ENCODE data around the gene ELMOD2.
"Not testable (repeated sequence)": the region's sequence is repeated elsewhere in the genome, so short reads cannot be mapped to it uniquely, and the experiment has no call there.

The ELMOD2 gene

GRCh38 chr4:140523857-140524742 is at the start of gene ELMOD2:
Gene ELMOD2, plus strand, starts transcription at chr4:140524168. Its CDS starts 1,261 bp downstream, at chr4:140525429.
- peak; percentile 100 for FAIRE-seq

GRCh38 chr4:140483445-140483844 is 40.5 kb upstream of the ELMOD2 start:
- no peak for FAIRE-seq

More at GRCh38 chr4:140523857-140524742, at the start of gene ELMOD2:
- peak; percentile 94 for DNase-seq (ENCODE audit: insufficient read length, low spot score)

GRCh38 chr4:140485939-140486338 is 38.0 kb upstream of the ELMOD2 start:
- DNase-seq (ENCODE audit: insufficient read length, low spot score) (no peak), FAIRE-seq (no peak)

More at GRCh38 chr4:140483445-140483844, 40.5 kb upstream of the ELMOD2 start:
- DNase-seq (ENCODE audit: insufficient read length, low spot score): no peak

- no peak for DNase-seq (ENCODE audit: insufficient read length, low spot score)
- no peak for FAIRE-seq
Measured at GRCh38 chr4:140497405-140497746, 26.6 kb upstream of the ELMOD2 start.

- DNase-seq (ENCODE audit: insufficient read length, low spot score): no peak
- FAIRE-seq: no peak
Measured at GRCh38 chr4:140497747-140498636, 26.0 kb upstream of the ELMOD2 start, which contains the start of gene MGAT4D. Gene MGAT4D, minus strand, starts transcription at chr4:140498293. Its CDS starts 71 bp downstream, at chr4:140498222.

- no peak for FAIRE-seq
- DNase-seq (ENCODE audit: insufficient read length, low spot score): no peak
Measured at GRCh38 chr4:140499391-140499790, 24.6 kb upstream of the ELMOD2 start.

- DNase-seq (ENCODE audit: insufficient read length, low spot score) (no peak), FAIRE-seq (no peak)
Measured at GRCh38 chr4:140504261-140504660, 19.7 kb upstream of the ELMOD2 start.

GRCh38 chr4:140513765-140514164 is 10.2 kb upstream of the ELMOD2 start:
- FAIRE-seq; DNase-seq (ENCODE audit: insufficient read length, low spot score): not testable (repeated sequence)

- FAIRE-seq (no peak), DNase-seq (ENCODE audit: insufficient read length, low spot score) (no peak)
Measured at GRCh38 chr4:140515423-140515822, 8.5 kb upstream of the ELMOD2 start.

- DNase-seq (ENCODE audit: insufficient read length, low spot score) (no peak), FAIRE-seq (no peak)
Measured at GRCh38 chr4:140523370-140523856, 555 bp upstream of the ELMOD2 start.

- FAIRE-seq (no peak), DNase-seq (ENCODE audit: insufficient read length, low spot score) (no peak)
Measured at GRCh38 chr4:140529434-140529833, 5.5 kb downstream of the ELMOD2 start.

GRCh38 chr4:140533951-140534480 is 10.0 kb downstream of the ELMOD2 start:
- DNase-seq (ENCODE audit: insufficient read length, low spot score): no peak
- FAIRE-seq: no peak

GRCh38 chr4:140556372-140557085 is 32.6 kb downstream of the ELMOD2 start:
- DNase-seq (ENCODE audit: insufficient read length, low spot score) (peak; percentile 21), FAIRE-seq (peak; percentile 84)

- FAIRE-seq: no peak
- no peak for DNase-seq (ENCODE audit: insufficient read length, low spot score)
Measured at GRCh38 chr4:140557831-140558435, 34.0 kb downstream of the ELMOD2 start.

GRCh38 chr4:140559696-140560095 is 35.7 kb downstream of the ELMOD2 start:
- DNase-seq (ENCODE audit: insufficient read length, low spot score) (no peak), FAIRE-seq (no peak)

GRCh38 chr4:140568507-140569306 is 44.7 kb downstream of the ELMOD2 start, which contains the start of gene UCP1:
Gene UCP1, minus strand, starts transcription at chr4:140568961. Its CDS starts 232 bp downstream, at chr4:140568729.
- no peak for DNase-seq (ENCODE audit: insufficient read length, low spot score)
- FAIRE-seq: no peak

- DNase-seq (ENCODE audit: insufficient read length, low spot score) (no peak), FAIRE-seq (no peak)
Measured at GRCh38 chr4:140569307-140569638, 45.3 kb downstream of the ELMOD2 start.

- FAIRE-seq (no peak), DNase-seq (ENCODE audit: insufficient read length, low spot score) (no peak)
Measured at GRCh38 chr4:140571620-140572019, 47.7 kb downstream of the ELMOD2 start.

- DNase-seq (ENCODE audit: insufficient read length, low spot score) (no peak), FAIRE-seq (no peak)
Measured at GRCh38 chr4:140575489-140575888, 51.5 kb downstream of the ELMOD2 start.

Data from GM19239 (cell line).